A549 (cell line): ENCODE results near the gene GPX3.

Source experiments
- CHD4 ChIP-seq: fragments of 200-600 bp; sonication (generic); IDR thresholded peaks from 2 replicates; pipeline ENCODE4 v1.6.1; 2016; ENCODE audit warnings: antibody characterized with exemption, mild to moderate bottlenecking, borderline replicate concordance
- EHMT2 ChIP-seq: fragments of 200-600 bp; sonication (generic); IDR thresholded peaks from 2 replicates; pipeline ENCODE4 v1.6.1; 2016; ENCODE audit warnings: antibody characterized with exemption, low read depth, mild to moderate bottlenecking, moderate library complexity
- EP300 ChIP-seq, 2 experiments: fragments of >200 bp; sonication (Bioruptor Twin); formaldehyde crosslinking; IDR thresholded peaks; 2 replicates in 1 of 2; 3 replicates in 1 of 2; pipeline ENCODE4 v1.6.1; 2016 to 2017
- HEYL ChIP-seq: fragments of 250-450 bp; sonication (Bioruptor Pico); IDR thresholded peaks from 2 replicates; pipeline ENCODE4 v1.8.0; 2021; ENCODE audit warnings: mild to moderate bottlenecking, moderate library complexity
- NPAS2 ChIP-seq: fragments of 250-450 bp; sonication (Bioruptor Pico); IDR thresholded peaks from 2 replicates; pipeline ENCODE4 v1.8.0; 2022; ENCODE audit warnings: mild to moderate bottlenecking, moderate library complexity, borderline replicate concordance
- POLR2A ChIP-seq: IDR thresholded peaks from 2 replicates; pipeline ENCODE4 v1.6.1; 2012; ENCODE audit warnings: mild to moderate bottlenecking, low read length
- RCOR1 ChIP-seq: fragments of 150-350 bp; IDR thresholded peaks from 2 replicates; pipeline ENCODE4 v1.6.1; 2014; ENCODE audit warnings: antibody characterized with exemption, low read length, low read depth
- ZFP36 ChIP-seq: fragments of 450-650 bp; IDR thresholded peaks from 2 replicates; pipeline ENCODE4 v1.6.1; 2014; ENCODE audit warnings: borderline replicate concordance; ENCODE audit not compliant: partially characterized antibody
- TF ChIP-seq, protein P1 (sequence below): IDR thresholded peaks from 2 replicates; pipeline ENCODE4 v1.6.1; 2012
- TF ChIP-seq, protein P2 (sequence below): fragments of 150-350 bp; IDR thresholded peaks from 2 replicates; pipeline ENCODE4 v1.6.1; 2014; ENCODE audit warnings: low read depth, mild to moderate bottlenecking, low read length
- TF ChIP-seq, protein P3 (sequence below): IDR thresholded peaks from 2 replicates; pipeline ENCODE4 v1.6.1; 2012
- TF ChIP-seq, protein P4 (sequence below): fragments of >200 bp; sonication (Bioruptor Twin); formaldehyde crosslinking; IDR thresholded peaks from 3 replicates; pipeline ENCODE4 v1.5.1; 2016

DNA sequence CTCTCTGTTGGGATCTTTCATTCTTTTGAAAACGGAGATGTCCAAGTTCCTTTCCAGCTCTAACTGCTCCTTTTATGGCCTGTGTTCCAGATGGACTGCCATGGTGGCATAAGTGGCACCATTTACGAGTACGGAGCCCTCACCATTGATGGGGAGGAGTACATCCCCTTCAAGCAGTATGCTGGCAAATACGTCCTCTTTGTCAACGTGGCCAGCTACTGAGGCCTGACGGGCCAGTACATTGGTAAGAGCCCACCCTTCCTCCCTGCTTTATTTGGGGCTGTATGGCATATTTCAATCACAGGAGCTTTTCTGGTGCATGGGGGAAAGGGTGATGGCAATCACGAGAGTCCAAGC is 4.8 kb downstream of the GPX3 start:
- TF ChIP-seq CHD4 (no peak), ZFP36 (no peak), HEYL (CRISPR knock-in tag) (no peak), EP300 (IDR thresholded peaks at IDR 0.05) (no peak), POLR2A (no peak), NPAS2 (CRISPR knock-in tag) (no peak), EHMT2 (no peak), RCOR1 (no peak)
- TF ChIP-seq, protein P1, sequence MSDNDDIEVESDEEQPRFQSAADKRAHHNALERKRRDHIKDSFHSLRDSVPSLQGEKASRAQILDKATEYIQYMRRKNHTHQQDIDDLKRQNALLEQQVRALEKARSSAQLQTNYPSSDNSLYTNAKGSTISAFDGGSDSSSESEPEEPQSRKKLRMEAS, result no peak
- TF ChIP-seq, protein P2, sequence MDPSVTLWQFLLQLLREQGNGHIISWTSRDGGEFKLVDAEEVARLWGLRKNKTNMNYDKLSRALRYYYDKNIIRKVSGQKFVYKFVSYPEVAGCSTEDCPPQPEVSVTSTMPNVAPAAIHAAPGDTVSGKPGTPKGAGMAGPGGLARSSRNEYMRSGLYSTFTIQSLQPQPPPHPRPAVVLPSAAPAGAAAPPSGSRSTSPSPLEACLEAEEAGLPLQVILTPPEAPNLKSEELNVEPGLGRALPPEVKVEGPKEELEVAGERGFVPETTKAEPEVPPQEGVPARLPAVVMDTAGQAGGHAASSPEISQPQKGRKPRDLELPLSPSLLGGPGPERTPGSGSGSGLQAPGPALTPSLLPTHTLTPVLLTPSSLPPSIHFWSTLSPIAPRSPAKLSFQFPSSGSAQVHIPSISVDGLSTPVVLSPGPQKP, result no peak
- TF ChIP-seq, protein P3, sequence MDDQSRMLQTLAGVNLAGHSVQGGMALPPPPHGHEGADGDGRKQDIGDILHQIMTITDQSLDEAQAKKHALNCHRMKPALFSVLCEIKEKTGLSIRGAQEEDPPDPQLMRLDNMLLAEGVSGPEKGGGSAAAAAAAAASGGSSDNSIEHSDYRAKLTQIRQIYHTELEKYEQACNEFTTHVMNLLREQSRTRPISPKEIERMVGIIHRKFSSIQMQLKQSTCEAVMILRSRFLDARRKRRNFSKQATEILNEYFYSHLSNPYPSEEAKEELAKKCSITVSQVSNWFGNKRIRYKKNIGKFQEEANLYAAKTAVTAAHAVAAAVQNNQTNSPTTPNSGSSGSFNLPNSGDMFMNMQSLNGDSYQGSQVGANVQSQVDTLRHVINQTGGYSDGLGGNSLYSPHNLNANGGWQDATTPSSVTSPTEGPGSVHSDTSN, result no peak
- TF ChIP-seq, protein P4, sequence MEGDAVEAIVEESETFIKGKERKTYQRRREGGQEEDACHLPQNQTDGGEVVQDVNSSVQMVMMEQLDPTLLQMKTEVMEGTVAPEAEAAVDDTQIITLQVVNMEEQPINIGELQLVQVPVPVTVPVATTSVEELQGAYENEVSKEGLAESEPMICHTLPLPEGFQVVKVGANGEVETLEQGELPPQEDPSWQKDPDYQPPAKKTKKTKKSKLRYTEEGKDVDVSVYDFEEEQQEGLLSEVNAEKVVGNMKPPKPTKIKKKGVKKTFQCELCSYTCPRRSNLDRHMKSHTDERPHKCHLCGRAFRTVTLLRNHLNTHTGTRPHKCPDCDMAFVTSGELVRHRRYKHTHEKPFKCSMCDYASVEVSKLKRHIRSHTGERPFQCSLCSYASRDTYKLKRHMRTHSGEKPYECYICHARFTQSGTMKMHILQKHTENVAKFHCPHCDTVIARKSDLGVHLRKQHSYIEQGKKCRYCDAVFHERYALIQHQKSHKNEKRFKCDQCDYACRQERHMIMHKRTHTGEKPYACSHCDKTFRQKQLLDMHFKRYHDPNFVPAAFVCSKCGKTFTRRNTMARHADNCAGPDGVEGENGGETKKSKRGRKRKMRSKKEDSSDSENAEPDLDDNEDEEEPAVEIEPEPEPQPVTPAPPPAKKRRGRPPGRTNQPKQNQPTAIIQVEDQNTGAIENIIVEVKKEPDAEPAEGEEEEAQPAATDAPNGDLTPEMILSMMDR, result no peak
